Lower lobe of right lung (tissue), 2 donors: Measurements from ENCODE around the gene BEND5. TPM values are rescaled to one million over a fixed set of nuclear protein-coding genes. Genes with fewer than 3 reads are reported as not detected.

Experiments
- ATAC-seq, 2 donors: fragments of 200-7000 bp; cut with Tn5 transposase; one replicate each; pipeline ENCODE4 v1.9.1; 2020 to 2022; ENCODE audit warnings: mild to moderate bottlenecking in 2 of 2, moderate library complexity in 2 of 2
- DNase-seq: peaks from one replicate; pipeline ENCODE4 v3.0.0-alpha.2; 2020
- H3K27ac ChIP-seq: fragments of 200-600 bp; one replicate; pipeline ENCODE4 v1.8.0; 2022
- H3K27me3 ChIP-seq: fragments of 200-600 bp; one replicate; pipeline ENCODE4 v1.8.0; 2022; ENCODE audit warnings: low read depth
- H3K36me3 ChIP-seq: fragments of 200-600 bp; one replicate; pipeline ENCODE4 v1.8.0; 2022; ENCODE audit warnings: mild to moderate bottlenecking
- H3K4me1 ChIP-seq: fragments of 200-600 bp; one replicate; pipeline ENCODE4 v1.8.0; 2022
- H3K4me3 ChIP-seq: fragments of 200-600 bp; one replicate; pipeline ENCODE4 v1.8.0; 2022; ENCODE audit warnings: mild to moderate bottlenecking
- H3K9me3 ChIP-seq: fragments of 200-600 bp; one replicate; pipeline ENCODE4 v1.8.0; 2022
- intact Hi-C: fragments of 100-400 bp; cut with DNase I; formaldehyde crosslinking; loops from one replicate; pipeline ENCODE4 v1.11.0; 2022
- total RNA-seq: library from RNA; stranded (reverse); fragmentation: NEBNext Ultra II Directional; extraction: Animal tissue kit (Norgen Biotek cat#: 25700); gene quantifications from one replicate; pipeline ENCODE4 v1.2.1, GENCODE V29; 2021
- TF ChIP-seq, protein P1 (sequence below): fragments of 200-600 bp; IDR thresholded peaks from one replicate; pipeline ENCODE4 v1.8.0; 2022; ENCODE audit warnings: antibody characterized with exemption, mild to moderate bottlenecking
- donor health status: DM: no; HTN: yes; CAD: no; lungs with severe emphysema.

The BEND5 gene
- total RNA-seq, 1 donor from 2014 or later: 4.3 TPM

DNA sequence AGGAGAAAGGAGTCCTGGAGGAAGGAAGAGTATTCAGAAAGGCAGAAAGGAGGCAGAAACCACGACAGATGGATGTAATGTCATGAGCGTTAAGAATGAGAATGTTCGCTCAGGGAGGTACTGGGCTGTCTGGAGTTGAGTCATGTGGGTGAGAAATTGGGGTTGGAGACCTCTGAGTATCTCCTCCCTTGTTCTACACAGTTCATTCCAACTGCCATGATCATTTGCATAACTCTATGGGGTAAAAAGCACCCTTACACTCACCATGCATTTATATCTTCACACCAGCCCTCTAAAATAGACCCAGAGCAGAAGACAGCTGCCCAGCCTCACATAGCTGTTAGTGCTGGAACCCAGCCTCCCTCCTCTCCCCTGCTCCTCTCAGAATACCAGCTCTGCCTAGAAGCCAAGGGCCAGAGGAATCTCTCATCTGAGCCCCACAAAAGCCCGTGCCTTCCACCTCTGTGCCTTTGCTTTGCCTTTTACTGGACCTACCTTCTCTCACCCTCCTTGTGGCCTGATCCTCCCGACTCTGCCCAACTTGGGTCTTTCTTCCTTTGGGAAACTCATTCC, 85.2 kb downstream of the BEND5 start:
- no peaks in the 10 kb centered on the region for H3K9me3 ChIP-seq
- no peaks in the 10 kb centered on the region for H3K27me3 ChIP-seq
- H3K36me3 ChIP-seq: no peaks in the 10 kb centered on the region
- DNase-seq (no peak), ATAC-seq (no peak)
- no peaks in the 10 kb centered on the region for H3K4me1 ChIP-seq
- intact Hi-C loops: no loop called here
- no peak overlapping the region for H3K4me3 ChIP-seq
- H3K27ac ChIP-seq: no peak overlapping the region
- TF ChIP-seq, protein P1, sequence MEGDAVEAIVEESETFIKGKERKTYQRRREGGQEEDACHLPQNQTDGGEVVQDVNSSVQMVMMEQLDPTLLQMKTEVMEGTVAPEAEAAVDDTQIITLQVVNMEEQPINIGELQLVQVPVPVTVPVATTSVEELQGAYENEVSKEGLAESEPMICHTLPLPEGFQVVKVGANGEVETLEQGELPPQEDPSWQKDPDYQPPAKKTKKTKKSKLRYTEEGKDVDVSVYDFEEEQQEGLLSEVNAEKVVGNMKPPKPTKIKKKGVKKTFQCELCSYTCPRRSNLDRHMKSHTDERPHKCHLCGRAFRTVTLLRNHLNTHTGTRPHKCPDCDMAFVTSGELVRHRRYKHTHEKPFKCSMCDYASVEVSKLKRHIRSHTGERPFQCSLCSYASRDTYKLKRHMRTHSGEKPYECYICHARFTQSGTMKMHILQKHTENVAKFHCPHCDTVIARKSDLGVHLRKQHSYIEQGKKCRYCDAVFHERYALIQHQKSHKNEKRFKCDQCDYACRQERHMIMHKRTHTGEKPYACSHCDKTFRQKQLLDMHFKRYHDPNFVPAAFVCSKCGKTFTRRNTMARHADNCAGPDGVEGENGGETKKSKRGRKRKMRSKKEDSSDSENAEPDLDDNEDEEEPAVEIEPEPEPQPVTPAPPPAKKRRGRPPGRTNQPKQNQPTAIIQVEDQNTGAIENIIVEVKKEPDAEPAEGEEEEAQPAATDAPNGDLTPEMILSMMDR: no peak

DNA sequence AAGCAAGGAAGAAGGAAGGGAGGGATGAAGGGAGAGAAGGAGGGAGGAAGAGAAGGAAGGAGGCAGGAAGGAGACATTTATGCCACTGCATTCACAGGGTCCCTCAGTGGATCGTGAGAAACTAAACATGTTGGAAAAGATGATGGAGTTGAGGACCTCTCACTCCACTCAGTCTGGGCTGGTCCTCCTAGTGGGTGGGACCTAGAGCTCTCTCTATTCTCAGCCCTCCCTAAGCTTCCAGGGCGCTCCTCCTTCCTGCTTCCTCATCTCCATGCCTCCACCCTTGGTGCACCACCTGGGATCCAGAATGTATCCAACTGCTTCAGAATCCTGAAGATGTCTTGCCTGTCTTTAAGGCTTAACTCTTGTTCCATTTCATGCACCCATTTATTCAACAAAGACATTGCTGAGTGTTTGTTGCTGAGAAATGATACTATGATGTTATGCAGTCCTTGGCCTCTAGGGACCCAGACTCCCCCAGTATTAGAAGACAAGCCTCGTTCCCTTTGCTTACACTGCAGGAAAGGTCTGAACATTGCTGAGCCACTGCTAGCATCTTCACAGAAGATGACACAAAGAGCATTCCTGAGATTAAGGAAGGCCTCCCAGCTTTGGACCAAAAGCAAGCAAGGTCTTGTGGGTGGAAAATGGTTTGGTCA, 88.5 kb downstream of the BEND5 start:
- Histone ChIP-seq H3K36me3 (no peaks in the 10 kb centered on the region), H3K27me3 (no peaks in the 10 kb centered on the region), H3K4me3 (no peak overlapping the region), H3K9me3 (no peaks in the 10 kb centered on the region), H3K4me1 (no peaks in the 10 kb centered on the region), H3K27ac (no peak overlapping the region)
- intact Hi-C loops: no loop called here
- no peak for DNase-seq
- TF ChIP-seq, protein P1: peak; percentile 18
- no peak for ATAC-seq

DNA sequence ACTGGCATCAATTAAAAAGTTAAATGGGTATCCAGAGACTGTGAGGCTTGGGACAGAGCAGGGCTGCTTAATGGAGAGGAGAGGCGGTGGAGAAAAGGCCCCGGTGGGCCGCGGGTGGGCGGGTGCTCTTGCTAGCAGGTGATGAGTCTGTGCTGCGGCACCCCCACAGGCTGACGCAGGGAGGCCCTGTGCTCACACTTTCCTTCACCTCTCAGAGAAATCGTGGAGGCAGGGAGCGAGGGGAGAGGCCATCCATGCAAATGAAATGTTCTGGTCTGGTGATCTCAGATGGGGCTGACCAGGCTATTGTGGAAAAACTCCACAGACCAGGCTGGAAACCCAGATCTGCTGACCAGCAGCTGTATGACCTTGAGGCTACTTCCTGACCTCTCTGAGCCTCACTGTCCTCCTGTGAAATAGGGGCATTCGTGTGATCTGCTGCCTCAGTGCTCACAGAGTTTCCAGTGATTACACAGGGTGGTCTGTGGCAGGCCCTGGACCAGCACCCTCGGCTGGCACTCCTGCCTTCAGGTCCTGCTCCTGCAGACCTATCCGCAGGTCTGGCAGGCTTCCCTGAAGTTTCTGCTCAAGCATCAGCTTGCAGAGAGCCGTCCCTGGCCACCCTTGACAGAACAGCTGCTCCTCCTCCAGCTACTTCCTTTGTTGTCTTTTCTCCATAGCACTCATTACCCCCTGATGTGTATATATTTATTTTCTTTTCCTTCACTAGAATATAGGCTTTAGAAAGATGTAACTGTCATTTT, 89.2 kb downstream of the BEND5 start:
- Histone ChIP-seq H3K9me3 (no peaks in the 10 kb centered on the region), H3K27me3 (no peaks in the 10 kb centered on the region), H3K4me1 (no peaks in the 10 kb centered on the region), H3K27ac (no peak overlapping the region), H3K4me3 (no peak overlapping the region), H3K36me3 (no peaks in the 10 kb centered on the region)
- TF ChIP-seq, protein P1: no peak
- ATAC-seq (no peak), DNase-seq (no peak)
- intact Hi-C loops: no loop called here

DNA sequence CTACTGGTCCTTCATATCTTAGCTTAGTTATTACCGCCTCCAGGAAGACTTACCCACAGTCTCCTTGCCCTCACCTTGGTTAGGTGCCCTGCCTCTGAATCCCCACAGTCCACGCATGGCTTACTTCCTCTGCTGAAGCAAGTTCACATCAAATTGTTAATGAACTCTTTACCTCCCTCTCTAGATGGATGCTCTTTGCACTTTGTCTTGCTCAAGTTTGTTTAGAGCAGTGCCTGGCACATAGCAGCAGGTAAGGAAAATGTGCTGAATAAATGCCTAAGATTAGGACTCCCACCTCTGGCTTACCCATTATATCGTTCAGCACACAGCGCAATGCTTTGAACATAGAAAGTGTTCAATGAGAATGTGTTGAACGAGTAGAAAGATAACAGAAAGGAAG, 90.5 kb downstream of the BEND5 start:
- Histone ChIP-seq H3K4me1 (no peaks in the 10 kb centered on the region), H3K36me3 (no peaks in the 10 kb centered on the region), H3K27ac (no peak overlapping the region), H3K4me3 (no peak overlapping the region), H3K9me3 (no peaks in the 10 kb centered on the region), H3K27me3 (no peaks in the 10 kb centered on the region)
- ATAC-seq (no peak), DNase-seq (no peak)
- intact Hi-C loops: no loop called here
- TF ChIP-seq, protein P1: no peak

DNA sequence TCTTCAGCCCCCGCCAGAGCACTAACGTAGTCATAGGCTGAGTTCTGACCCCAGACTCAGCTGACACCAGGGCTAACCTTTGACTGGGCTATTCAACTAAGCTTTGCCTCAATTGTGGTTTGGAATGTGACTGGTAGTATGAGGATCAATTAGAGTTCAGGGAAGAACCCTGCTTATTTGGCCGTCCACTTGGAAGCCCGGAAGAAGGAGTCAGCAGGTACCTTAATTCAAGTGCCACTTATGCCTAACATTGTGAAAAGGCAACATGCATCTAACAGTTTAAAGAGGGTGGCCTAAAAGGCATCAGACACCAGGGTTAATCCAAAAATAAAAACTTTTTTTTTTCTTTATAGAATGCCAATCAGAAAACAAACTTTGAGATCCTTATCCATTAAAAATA, 92.3 kb downstream of the BEND5 start:
- peak; percentile 29 to 57 for ATAC-seq
- intact Hi-C loops: no loop called here

More for the DNA sequence above, 92.3 kb downstream of the BEND5 start:
- TF ChIP-seq, protein P1: no peak
- H3K36me3 ChIP-seq: no peaks in the 10 kb centered on the region
- H3K4me1 ChIP-seq: no peaks in the 10 kb centered on the region
- no peaks in the 10 kb centered on the region for H3K27me3 ChIP-seq
- DNase-seq: no peak
- no peak overlapping the region for H3K27ac ChIP-seq
- no peak overlapping the region for H3K4me3 ChIP-seq
- no peaks in the 10 kb centered on the region for H3K9me3 ChIP-seq
